ENCODE results near the gene SQSTM1. TPM values are rescaled to one million over a fixed set of nuclear protein-coding genes. Genes with fewer than 3 reads are reported as not detected.

The SQSTM1 gene
- total RNA-seq, 4 donors from 2014 or later: 105 to 236 (median 149) TPM

- Histone ChIP-seq H3K36me3 (peaks cover 19 to 37% (median 23%) of the 10 kb centered on the region in 3 donors), H3K9me3 (no peaks in the 10 kb centered on the region), H3K27me3 (no peaks in the 10 kb centered on the region), H3K27ac (peak overlapping the region; percentile 8 to 42 (median 13)), H3K4me3 (no peak overlapping the region), H3K4me1 (peaks cover 42 to 56% (median 48%) of the 10 kb centered on the region in 3 donors)
- DNase-seq: no peak
- intact Hi-C loops (cut with DNase I): no loop called here
- TF ChIP-seq POLR2A (IDR thresholded peaks at IDR 0.05) (no peak), CTCF (IDR thresholded peaks at IDR 0.05) (no peak)
- WGBS, 2 donors: 50 to 63% methylated on average over 2 to 3 of the region's 11 CpGs
Observed at GRCh38 chr5:179802950-179803562, 17.6 kb upstream of the SQSTM1 start.

- Histone ChIP-seq H3K27ac (peak overlapping the region; percentile 1 to 16 (median 9)), H3K9me3 (no peaks in the 10 kb centered on the region), H3K36me3 (peaks cover 11 to 28% (median 21%) of the 10 kb centered on the region in 3 donors), H3K4me3 (peak overlapping the region in 1 of 4 donors; percentile 99), H3K4me1 (peaks cover 42 to 60% (median 49%) of the 10 kb centered on the region in 3 donors), H3K27me3 (no peaks in the 10 kb centered on the region)
- DNase-seq: no peak
- intact Hi-C loops (cut with DNase I): no loop called here
- 40 to 49% methylated on average over 5 to 13 of the region's 18 CpGs for WGBS, 2 donors
- TF ChIP-seq CTCF (IDR thresholded peaks at IDR 0.05) (no peak), POLR2A (IDR thresholded peaks at IDR 0.05) (no peak)
Observed at GRCh38 chr5:179803651-179804554, 16.8 kb upstream of the SQSTM1 start.

- DNase-seq: no peak
- TF ChIP-seq POLR2A (IDR thresholded peaks at IDR 0.05) (no peak), CTCF (IDR thresholded peaks at IDR 0.05) (no peak)
- H3K27ac ChIP-seq: peak overlapping the region in 2 of 4 donors; percentile 95 to 99
- H3K36me3 ChIP-seq: peaks cover 4 to 22% (median 14%) of the 10 kb centered on the region in 3 donors
- no peaks in the 10 kb centered on the region for H3K27me3 ChIP-seq
- 84 to 87% methylated on average over 6 to 7 of the region's 8 CpGs for WGBS, 2 donors
- peak overlapping the region in 2 of 4 donors; percentile 96 to 99 for H3K4me3 ChIP-seq
- H3K4me1 ChIP-seq: peaks cover 42 to 60% (median 49%) of the 10 kb centered on the region in 3 donors
- intact Hi-C loops (cut with DNase I): no loop called here
- no peaks in the 10 kb centered on the region for H3K9me3 ChIP-seq
Observed at GRCh38 chr5:179804555-179804947, 16.2 kb upstream of the SQSTM1 start.

GRCh38 chr5:179805070-179805528 is 15.6 kb upstream of the SQSTM1 start:
- intact Hi-C loops (cut with DNase I): no loop called here
- peak overlapping the region; percentile 93 to 99 (median 96) for H3K27ac ChIP-seq
- peaks cover 42 to 60% (median 49%) of the 10 kb centered on the region in 3 donors for H3K4me1 ChIP-seq
- H3K36me3 ChIP-seq: peaks cover 0 to 16% (median 9%) of the 10 kb centered on the region in 3 donors
- H3K27me3 ChIP-seq: no peaks in the 10 kb centered on the region
- 30 to 39% methylated on average over 3 to 4 of the region's 9 CpGs for WGBS, 2 donors
- no peak for DNase-seq
- no peaks in the 10 kb centered on the region for H3K9me3 ChIP-seq
- peak overlapping the region; percentile 77 to 99 (median 90) for H3K4me3 ChIP-seq
- no peak for TF ChIP-seq POLR2A (IDR thresholded peaks at IDR 0.05)
- TF ChIP-seq CTCF (IDR thresholded peaks at IDR 0.05): no peak

All from esophagus squamous epithelium (tissue), 5 donors.